ENCODE results near the gene RCAN3.
"Not testable (repeated sequence)": the region's sequence is repeated elsewhere in the genome, so short reads cannot be mapped to it uniquely, and the experiment has no call there.

The RCAN3 gene

GRCh38 chr1:24514946-24515345 lies 12.3 kb downstream of the RCAN3 start:
- DNase-seq = no peak

DNA sequence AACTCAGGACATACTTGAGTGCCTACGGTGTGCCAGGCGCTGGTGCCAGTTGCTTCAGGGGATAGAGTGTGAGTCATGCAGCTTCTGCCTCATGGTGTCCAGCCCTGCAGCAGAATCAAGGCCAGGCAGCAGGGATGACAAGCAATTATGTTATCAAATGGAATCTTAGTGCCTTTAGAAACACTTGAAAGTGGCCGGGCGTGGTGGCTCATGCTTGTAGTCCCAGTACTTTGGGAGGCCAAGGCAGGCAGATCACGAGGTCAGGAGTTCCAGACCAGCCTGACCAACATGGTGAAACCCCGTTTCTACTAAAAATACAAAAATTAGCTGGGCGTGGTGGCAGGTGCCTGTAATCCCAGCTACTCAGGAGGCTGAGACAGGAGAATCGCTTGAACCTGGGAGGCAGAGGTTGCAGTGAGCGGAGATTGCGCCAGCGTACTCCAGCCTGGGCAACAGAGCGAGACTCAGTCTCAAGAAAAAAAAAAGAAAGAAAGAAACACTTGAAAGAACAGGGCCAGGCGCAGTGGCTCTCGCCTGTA lies 13.1 kb downstream of the RCAN3 start:
- not testable (repeated sequence) for DNase-seq

GRCh38 chr1:24516506-24516905 lies 13.9 kb downstream of the RCAN3 start:
- DNase-seq = no peak

- DNase-seq = no peak
Observed at GRCh38 chr1:24517898-24518297, 15.3 kb downstream of the RCAN3 start.

DNA sequence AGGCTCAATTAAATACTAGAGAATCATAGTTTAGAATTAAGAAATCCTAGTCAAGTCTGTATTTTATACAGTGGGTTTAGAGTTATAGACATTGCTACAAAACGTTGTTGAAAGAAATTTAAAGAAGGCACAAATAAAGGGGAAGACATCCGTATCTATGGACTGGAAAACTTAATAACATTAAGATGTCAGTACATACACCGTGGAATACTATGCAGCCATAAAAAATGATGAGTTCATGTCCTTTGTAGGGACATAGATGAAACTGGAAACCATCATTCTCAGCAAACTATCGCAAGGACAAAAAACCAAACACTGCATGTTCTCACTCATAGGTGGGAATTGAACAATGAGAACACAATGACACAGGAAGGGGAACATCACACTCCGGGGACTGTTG lies 17.6 kb downstream of the RCAN3 start:
- DNase-seq = not testable (repeated sequence)

- DNase-seq = no peak
Observed at GRCh38 chr1:24525606-24526005, 23.0 kb downstream of the RCAN3 start.

DNA sequence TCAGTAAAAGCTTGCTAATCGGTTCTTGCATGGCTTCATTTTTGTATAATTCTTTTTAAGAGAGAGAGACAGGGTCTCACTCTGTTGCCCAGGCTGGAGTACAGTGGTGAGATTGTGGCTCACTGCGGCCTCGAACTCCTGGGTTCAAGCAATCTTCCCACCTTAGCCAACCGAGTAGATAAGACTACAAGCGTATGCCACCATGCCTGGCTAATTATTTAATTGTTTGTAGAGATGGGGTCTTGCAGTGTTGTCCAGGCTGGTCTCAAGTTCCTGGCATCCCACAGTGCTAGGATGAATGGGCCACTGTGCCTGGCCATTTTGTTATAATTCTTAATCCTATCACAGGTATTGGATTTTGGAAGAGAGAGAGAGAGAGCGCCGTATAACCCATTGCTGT lies 23.4 kb downstream of the RCAN3 start:
- no peak for DNase-seq

- peak; percentile 66 for DNase-seq
Observed at GRCh38 chr1:24526940-24527542, 24.4 kb downstream of the RCAN3 start.

DNA sequence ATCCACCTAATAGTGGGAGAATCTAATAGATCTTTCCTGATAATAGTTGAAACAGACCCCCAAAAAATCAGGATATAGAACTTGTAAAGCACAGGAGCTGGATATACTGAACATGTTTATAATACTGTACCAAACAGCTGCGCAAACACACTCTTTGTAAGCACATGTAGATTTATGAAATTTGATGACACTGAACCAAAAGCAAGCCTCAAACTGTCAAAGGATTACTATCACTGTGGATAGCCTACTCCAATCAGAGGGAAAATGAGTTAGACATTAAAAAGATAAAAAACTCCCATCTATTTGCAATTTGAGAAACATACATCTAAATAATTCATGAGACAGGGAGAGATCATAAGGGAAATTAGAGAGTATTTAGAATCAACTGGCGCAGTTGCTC lies 26.1 kb downstream of the RCAN3 start:
- DNase-seq = no peak

DNA sequence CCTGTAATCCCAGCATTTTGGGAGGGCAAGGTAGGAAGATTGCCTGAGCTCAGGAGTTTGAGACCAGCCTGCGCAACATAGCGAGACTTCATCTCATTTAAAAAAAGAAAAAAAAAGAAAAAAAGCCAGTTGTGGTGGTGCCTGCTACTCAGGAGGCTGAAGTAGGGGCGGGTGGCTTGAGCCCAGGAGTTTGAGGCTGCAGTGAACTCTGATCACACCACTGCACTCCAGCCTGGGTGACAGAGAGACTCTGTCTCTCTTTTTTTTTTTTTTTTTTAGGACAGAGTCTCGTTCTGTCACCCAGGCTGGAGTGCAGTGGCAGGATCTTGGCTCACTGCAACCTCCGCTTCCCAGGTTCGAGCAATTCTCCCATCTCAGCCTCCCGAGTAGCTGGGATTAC lies 26.7 kb downstream of the RCAN3 start:
- not testable (repeated sequence) for DNase-seq

- DNase-seq = peak; percentile 80
Observed at GRCh38 chr1:24535021-24535424, 32.4 kb downstream of the RCAN3 start.

DNA sequence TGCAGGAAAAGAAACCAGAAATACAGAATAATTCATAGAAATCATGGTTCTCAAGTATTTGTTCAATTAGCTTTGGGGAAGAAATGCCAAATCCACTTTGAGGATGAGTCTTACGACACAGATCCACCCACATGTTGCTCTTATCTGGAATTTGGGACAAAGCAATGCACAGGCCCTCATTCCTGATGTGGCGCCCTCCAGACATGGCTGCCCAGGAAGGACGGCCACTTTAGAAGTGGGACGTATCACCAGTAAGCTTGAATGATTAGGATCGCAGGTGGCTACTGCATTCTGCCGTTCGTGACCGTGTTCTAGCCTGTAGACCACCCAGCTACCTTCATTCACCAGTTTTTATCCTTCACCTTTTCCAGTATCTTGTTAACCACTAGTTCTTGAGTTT lies 33.1 kb downstream of the RCAN3 start:
- DNase-seq = no peak

GRCh38 chr1:24536391-24536840 lies 33.8 kb downstream of the RCAN3 start:
- DNase-seq = peak; percentile 81

DNA sequence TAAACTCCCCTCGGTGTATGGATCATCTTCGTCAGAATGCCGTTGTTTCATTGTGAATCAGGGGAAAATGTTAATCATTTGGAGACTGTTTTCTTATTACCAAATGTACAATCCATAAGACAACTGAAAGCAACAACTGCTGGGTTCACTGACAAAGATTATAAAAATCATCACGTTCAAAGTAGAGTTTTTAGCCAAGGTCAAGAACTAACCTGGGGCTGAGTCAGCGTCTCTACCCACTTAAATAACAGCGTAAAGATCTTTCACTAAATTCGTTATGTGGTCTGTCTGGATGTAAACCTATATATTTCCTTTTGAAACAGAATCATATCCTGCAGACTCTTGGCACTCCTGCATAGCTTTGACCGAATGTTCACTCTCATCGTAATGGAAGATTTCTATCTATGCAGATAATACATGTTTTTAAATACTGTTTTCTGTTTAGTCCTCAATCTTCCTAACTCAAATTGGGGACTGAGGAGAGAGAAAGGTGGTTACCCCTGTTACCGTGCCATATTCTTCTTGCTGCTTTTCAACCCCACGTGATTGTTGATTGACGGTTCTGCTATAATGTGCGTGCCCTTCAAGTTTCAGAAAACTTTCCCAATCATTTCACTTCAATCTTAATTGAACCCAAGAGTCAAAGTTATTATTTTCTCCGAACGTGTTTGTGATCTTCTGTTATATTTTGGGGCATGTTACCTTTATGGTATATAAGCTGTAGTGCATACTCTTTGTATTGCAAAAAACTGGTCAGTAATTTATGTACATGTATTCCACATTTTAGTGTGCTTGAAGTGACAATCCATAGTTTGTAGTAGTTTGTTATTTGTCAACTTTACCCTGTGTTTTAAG lies 37.6 kb downstream of the RCAN3 start:
- peak; percentile 64 for DNase-seq

DNA sequence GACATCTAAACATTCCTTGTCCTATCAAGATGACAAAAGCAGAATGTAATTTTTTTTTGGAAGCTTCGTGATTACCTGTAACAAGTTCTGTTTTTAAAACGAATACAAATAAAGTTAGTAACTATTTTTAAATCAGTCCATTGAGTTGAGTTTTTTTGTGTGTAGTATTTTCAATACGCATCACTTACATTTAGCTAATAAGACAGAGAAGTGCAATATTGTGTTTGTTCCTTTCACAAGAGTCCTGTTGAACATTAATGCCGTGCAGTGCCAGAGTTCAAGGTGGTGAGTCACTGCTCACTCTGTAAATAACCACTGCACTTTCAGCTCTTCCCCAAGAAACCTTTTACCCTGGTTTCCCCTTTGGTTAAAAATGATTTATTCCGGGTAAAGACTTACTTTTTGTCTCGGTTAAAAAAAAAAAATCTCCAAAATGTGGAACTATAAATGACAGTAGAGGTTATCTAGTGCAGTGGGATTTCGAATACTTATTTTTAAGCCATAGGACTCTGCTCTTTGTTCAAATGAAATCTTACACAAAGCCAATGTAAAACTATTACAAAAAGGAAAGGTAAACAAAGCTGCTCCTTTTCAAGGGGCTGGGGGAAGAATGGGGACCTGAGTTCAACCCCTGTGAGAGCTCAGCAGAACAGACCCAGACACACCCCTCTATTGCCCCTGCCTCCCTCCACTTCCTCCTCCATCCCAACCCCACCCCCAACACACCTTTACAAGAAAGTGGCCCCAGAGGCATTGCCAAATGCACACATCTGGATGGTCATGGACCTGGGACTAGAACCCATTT lies 38.5 kb downstream of the RCAN3 start:
- DNase-seq = peak; percentile 54

DNA sequence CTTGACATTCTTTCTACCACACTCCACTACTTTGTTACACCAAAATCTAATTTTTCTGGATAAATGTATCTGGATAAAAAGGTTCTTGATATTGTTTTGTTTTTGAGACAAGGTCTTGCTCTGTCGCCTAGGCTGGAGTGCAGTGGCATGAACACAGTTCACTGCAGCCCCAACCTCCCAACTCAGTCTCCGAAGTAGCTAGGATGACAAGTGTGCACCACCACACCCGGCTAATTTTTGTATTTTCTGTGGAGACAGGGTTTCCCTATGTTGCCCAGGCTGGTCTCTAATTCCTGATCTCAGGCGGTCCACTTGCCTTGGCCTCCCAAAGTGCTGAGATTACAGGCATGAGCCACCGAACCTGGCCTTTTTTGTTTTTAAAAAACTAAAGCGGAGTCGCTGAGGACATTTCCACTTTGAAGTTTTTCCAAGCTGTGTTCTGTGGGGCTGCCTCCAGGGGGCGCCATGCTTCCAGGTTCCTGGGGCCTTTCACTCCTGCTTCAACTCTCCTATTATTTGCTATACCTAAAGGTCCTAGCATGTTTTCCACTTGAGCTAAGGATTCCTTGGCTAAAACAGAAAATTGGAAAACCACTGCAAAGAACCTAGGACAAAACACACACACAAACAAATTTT lies 39.2 kb downstream of the RCAN3 start:
- DNase-seq = peak; percentile 41

- DNase-seq = no peak
Observed at GRCh38 chr1:24544239-24544638, 41.6 kb downstream of the RCAN3 start.

DNA sequence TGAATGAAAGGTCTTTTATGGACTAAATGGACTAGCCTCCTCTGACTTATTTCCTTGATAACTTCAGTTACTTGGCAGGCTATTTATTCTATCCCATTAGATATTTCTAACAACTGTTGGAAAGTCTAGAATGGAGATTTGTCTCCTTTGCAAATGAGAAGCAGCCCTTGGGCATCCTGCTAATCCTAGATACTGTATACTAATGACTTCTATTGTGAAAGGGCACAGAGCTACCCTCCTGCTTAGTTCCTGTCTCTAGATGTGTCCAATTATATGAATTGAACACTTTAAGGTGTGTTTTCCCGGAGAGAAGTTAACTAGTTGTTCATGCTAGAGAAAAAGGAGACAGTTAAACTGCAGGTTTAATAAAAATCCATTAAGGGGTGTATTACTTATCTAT lies 43.0 kb downstream of the RCAN3 start:
- no peak for DNase-seq

DNA sequence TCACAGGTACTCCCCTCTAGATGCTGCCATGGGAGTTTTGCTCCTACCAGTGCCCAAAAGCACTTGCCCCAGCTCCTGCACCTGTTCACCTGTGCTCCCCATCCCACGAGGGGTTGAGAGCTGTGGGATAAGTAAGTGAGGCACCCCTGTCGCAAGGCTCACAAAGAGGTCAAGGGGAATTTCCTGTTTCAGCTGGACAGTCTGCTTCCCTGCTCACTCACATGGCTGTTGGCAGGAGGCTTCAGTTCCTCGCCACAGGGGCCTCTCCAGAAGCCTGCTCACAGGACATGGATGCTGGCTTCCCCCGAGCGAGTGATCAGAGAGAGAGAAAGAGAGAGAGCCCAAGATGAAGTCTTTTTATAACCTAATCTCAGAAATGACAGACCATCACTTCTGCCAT lies 44.6 kb downstream of the RCAN3 start:
- DNase-seq = no peak

- DNase-seq = no peak
Observed at GRCh38 chr1:24548070-24548469, 45.4 kb downstream of the RCAN3 start.

DNA sequence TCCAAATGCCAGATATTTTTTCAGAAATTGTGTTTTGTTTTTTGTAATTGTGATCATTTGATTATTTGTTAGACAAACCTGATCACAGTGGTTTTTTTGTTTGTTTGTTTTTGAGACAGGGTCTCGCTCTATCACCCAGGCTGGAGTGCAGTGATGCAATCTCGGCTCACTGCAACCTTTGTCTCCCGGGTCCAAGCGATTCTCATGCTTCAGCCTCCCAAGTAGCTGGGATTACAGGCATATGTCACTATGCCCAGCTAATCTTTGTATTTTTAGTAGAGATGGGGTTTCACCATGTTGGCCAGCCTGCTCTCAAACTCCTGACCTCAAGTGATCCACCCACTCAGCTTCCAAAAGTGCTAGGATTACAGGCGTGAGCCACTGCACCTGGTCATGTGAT lies 46.6 kb downstream of the RCAN3 start:
- DNase-seq = not testable (repeated sequence)

- DNase-seq = no peak
Observed at GRCh38 chr1:24551290-24551959, 48.8 kb downstream of the RCAN3 start.
